HG03175 (cell line): ENCODE data around the gene ZNF362.
A peak's percentile ranks its signal among the peaks of the same experiment; 100 is the strongest.

ENCODE experiments used
- ATAC-seq: cut with Tn5 transposase; IDR thresholded peaks from one replicate; pipeline ENCODE4 v1.9.1; 2021; ENCODE audit warnings: mild to moderate bottlenecking, moderate library complexity; ENCODE audit not compliant: unreplicated experiment

Gene ZNF362

GRCh38 chr1:33342041-33342723, 85.9 kb downstream of the ZNF362 start:
- no peak for ATAC-seq

GRCh38 chr1:33343539-33343938, 87.2 kb downstream of the ZNF362 start:
- ATAC-seq, result no peak

- no peak for ATAC-seq
Observed at GRCh38 chr1:33344896-33345560, 88.7 kb downstream of the ZNF362 start.

- no peak for ATAC-seq
Observed at GRCh38 chr1:33346533-33346926, 90.2 kb downstream of the ZNF362 start.

GRCh38 chr1:33346927-33347649, 90.8 kb downstream of the ZNF362 start:
- no peak for ATAC-seq

GRCh38 chr1:33347650-33347992, 91.3 kb downstream of the ZNF362 start:
- no peak for ATAC-seq

- ATAC-seq, result no peak
Observed at GRCh38 chr1:33348194-33348593, 91.9 kb downstream of the ZNF362 start.

GRCh38 chr1:33348676-33349080, 92.4 kb downstream of the ZNF362 start:
- no peak for ATAC-seq

GRCh38 chr1:33349081-33349759, 92.9 kb downstream of the ZNF362 start:
- ATAC-seq, result peak; percentile 31

- ATAC-seq, result peak; percentile 79
Observed at GRCh38 chr1:33349778-33350610, 93.7 kb downstream of the ZNF362 start.
